Stimulated activated effector memory CD8-positive, alpha-beta T cell treated with anti-CD3 and anti-CD28 coated beads, Interleukin-12 subunit alpha, Interleukin-12 subunit beta, amount 100 ng/mL, for 72 hours (primary cell): Measurements from ENCODE around the gene NKD1.

Experiments
- ATAC-seq: fragments of 150-1000 bp; cut with Tn5 transposase; 2 replicates; pipeline ENCODE4 v1.10.0; 2021
- DNase-seq, 2 donors: peaks; one replicate each; pipeline ENCODE4 v3.0.0; 2021 to 2022; ENCODE audit warnings: low spot score in 2 of 2
- H3K27ac Mint-ChIP-seq: one replicate; pipeline ENCODE4 v1.8.0; 2022; ENCODE audit warnings: mild to moderate bottlenecking, mixed read lengths
- H3K36me3 Mint-ChIP-seq: one replicate; pipeline ENCODE4 v1.8.0; 2022; ENCODE audit warnings: mild to moderate bottlenecking, mixed read lengths
- H3K4me1 Mint-ChIP-seq: one replicate; pipeline ENCODE4 v1.8.0; 2022; ENCODE audit warnings: mixed read lengths
- H3K4me3 Mint-ChIP-seq: one replicate; pipeline ENCODE4 v1.8.0; 2022; ENCODE audit warnings: mild to moderate bottlenecking, mixed read lengths
- H3K9me3 Mint-ChIP-seq: one replicate; pipeline ENCODE4 v1.8.0; 2022; ENCODE audit warnings: mixed read lengths

The NKD1 gene

GRCh38 chr16:50680556-50680893 is 132.3 kb downstream of the NKD1 start:
- no peak for DNase-seq
- Mint-ChIP-seq H3K4me3 (peak overlapping the region; percentile 87), H3K4me1 (peaks cover 86% of the 10 kb centered on the region), H3K27ac (peak overlapping the region; percentile 92), H3K9me3 (no peaks in the 10 kb centered on the region), H3K36me3 (peaks cover 42% of the 10 kb centered on the region)
- no peak for ATAC-seq

- H3K9me3 Mint-ChIP-seq, result no peaks in the 10 kb centered on the region
- DNase-seq (peak in 1 of 2 donors; percentile 78), ATAC-seq (peak; percentile 75)
- H3K4me1 Mint-ChIP-seq, result peaks cover 93% of the 10 kb centered on the region
- peak within 1 kb of the TSS; percentile 92 for H3K27ac Mint-ChIP-seq
- H3K4me3 Mint-ChIP-seq, result peak within 1 kb of the TSS; percentile 87
- H3K36me3 Mint-ChIP-seq, result peaks cover 34% of the 10 kb centered on the region
Measured at GRCh38 chr16:50681021-50681885, 133.1 kb downstream of the NKD1 start, which contains the start of gene SNX20. SNX20 (minus strand) TSS chr16:50681312; CDS start chr16:50677526, 3,786 bp downstream.

- peak in 1 of 2 donors; percentile 82 for DNase-seq
- Mint-ChIP-seq H3K4me3 (peak overlapping the region; percentile 62), H3K27ac (peak overlapping the region; percentile 87), H3K36me3 (peaks cover 9% of the 10 kb centered on the region), H3K9me3 (no peaks in the 10 kb centered on the region), H3K4me1 (peaks cover 77% of the 10 kb centered on the region)
- ATAC-seq, result peak; percentile 52
Measured at GRCh38 chr16:50683689-50684374, 135.6 kb downstream of the NKD1 start.

GRCh38 chr16:50684823-50685461 is 136.7 kb downstream of the NKD1 start:
- ATAC-seq, result peak; percentile 85
- peaks cover 66% of the 10 kb centered on the region for H3K4me1 Mint-ChIP-seq
- peak overlapping the region; percentile 87 for H3K27ac Mint-ChIP-seq
- peak overlapping the region; percentile 62 for H3K4me3 Mint-ChIP-seq
- no peaks in the 10 kb centered on the region for H3K9me3 Mint-ChIP-seq
- peaks cover 7% of the 10 kb centered on the region for H3K36me3 Mint-ChIP-seq
- DNase-seq, result peak in 1 of 2 donors; percentile 70

GRCh38 chr16:50685462-50686063 is 137.4 kb downstream of the NKD1 start:
- H3K27ac Mint-ChIP-seq, result peak overlapping the region; percentile 87
- peak overlapping the region; percentile 62 for H3K4me3 Mint-ChIP-seq
- ATAC-seq, result no peak
- no peak for DNase-seq
- peaks cover 7% of the 10 kb centered on the region for H3K36me3 Mint-ChIP-seq
- no peaks in the 10 kb centered on the region for H3K9me3 Mint-ChIP-seq
- H3K4me1 Mint-ChIP-seq, result peaks cover 61% of the 10 kb centered on the region

- DNase-seq (no peak), ATAC-seq (no peak)
- no peaks in the 10 kb centered on the region for H3K9me3 Mint-ChIP-seq
- H3K27ac Mint-ChIP-seq, result peak overlapping the region; percentile 35
- H3K36me3 Mint-ChIP-seq, result peaks cover 12% of the 10 kb centered on the region
- peaks cover 59% of the 10 kb centered on the region for H3K4me1 Mint-ChIP-seq
- no peak overlapping the region for H3K4me3 Mint-ChIP-seq
Measured at GRCh38 chr16:50688083-50688482, 139.9 kb downstream of the NKD1 start.

- Mint-ChIP-seq H3K9me3 (no peaks in the 10 kb centered on the region), H3K27ac (no peak overlapping the region), H3K4me3 (no peak overlapping the region), H3K4me1 (peaks cover 54% of the 10 kb centered on the region), H3K36me3 (peaks cover 9% of the 10 kb centered on the region)
- no peak for DNase-seq
- no peak for ATAC-seq
Measured at GRCh38 chr16:50688867-50689266, 140.7 kb downstream of the NKD1 start.

- Mint-ChIP-seq H3K9me3 (no peaks in the 10 kb centered on the region), H3K27ac (no peak overlapping the region)
Measured at GRCh38 chr16:50690177-50690576, 142.0 kb downstream of the NKD1 start.

GRCh38 chr16:50692644-50692998 is 144.4 kb downstream of the NKD1 start:
- ATAC-seq (no peak), DNase-seq (no peak)
- Mint-ChIP-seq H3K4me1 (peaks cover 62% of the 10 kb centered on the region), H3K36me3 (peaks cover 13% of the 10 kb centered on the region), H3K27ac (peak overlapping the region; percentile 63), H3K9me3 (no peaks in the 10 kb centered on the region), H3K4me3 (peak overlapping the region; percentile 82)

More at GRCh38 chr16:50690177-50690576, 142.0 kb downstream of the NKD1 start:
- no peak for ATAC-seq
- peaks cover 5% of the 10 kb centered on the region for H3K36me3 Mint-ChIP-seq
- H3K4me3 Mint-ChIP-seq, result no peak overlapping the region
- DNase-seq, result no peak
- peaks cover 54% of the 10 kb centered on the region for H3K4me1 Mint-ChIP-seq

- peak within 1 kb of the TSS; percentile 82 for H3K4me3 Mint-ChIP-seq
- DNase-seq, result no peak
- no peaks in the 10 kb centered on the region for H3K9me3 Mint-ChIP-seq
- H3K27ac Mint-ChIP-seq, result peak within 1 kb of the TSS; percentile 96
- ATAC-seq, result peak; percentile 11
- H3K4me1 Mint-ChIP-seq, result peaks cover 65% of the 10 kb centered on the region
- peaks cover 15% of the 10 kb centered on the region for H3K36me3 Mint-ChIP-seq
Measured at GRCh38 chr16:50692999-50693781, 145.0 kb downstream of the NKD1 start, which contains the start of gene NOD2. NOD2 (plus strand) TSS chr16:50693606; CDS start chr16:50699496, 5,890 bp downstream.

GRCh38 chr16:50694206-50694605 is 146.0 kb downstream of the NKD1 start:
- Mint-ChIP-seq H3K36me3 (peaks cover 18% of the 10 kb centered on the region), H3K4me1 (peaks cover 75% of the 10 kb centered on the region), H3K4me3 (peak overlapping the region; percentile 82), H3K27ac (peak overlapping the region; percentile 96), H3K9me3 (no peaks in the 10 kb centered on the region)
- ATAC-seq, result no peak
- no peak for DNase-seq

GRCh38 chr16:50695017-50696000 is 147.1 kb downstream of the NKD1 start:
- H3K4me3 Mint-ChIP-seq, result peak overlapping the region; percentile 82
- peaks cover 28% of the 10 kb centered on the region for H3K36me3 Mint-ChIP-seq
- peaks cover 86% of the 10 kb centered on the region for H3K4me1 Mint-ChIP-seq
- H3K27ac Mint-ChIP-seq, result peak overlapping the region; percentile 96
- ATAC-seq (no peak), DNase-seq (no peak)
- no peaks in the 10 kb centered on the region for H3K9me3 Mint-ChIP-seq

- Mint-ChIP-seq H3K4me3 (peak overlapping the region; percentile 82), H3K27ac (peak overlapping the region; percentile 96), H3K9me3 (no peaks in the 10 kb centered on the region), H3K36me3 (peaks cover 33% of the 10 kb centered on the region), H3K4me1 (peaks cover 87% of the 10 kb centered on the region)
- DNase-seq, result no peak
- no peak for ATAC-seq
Measured at GRCh38 chr16:50696126-50696525, 147.9 kb downstream of the NKD1 start.
